RWPE1 (cell line): ENCODE data around the gene OASL.

Source experiments
- CTCF ChIA-PET: fragments of 350-600 bp; sonication (Branson Sonifier 250); formaldehyde crosslinking; extraction: SDS; loops from one replicate; lab custom pipeline; 2021; lab: Yijun Ruan, JAX
- POLR2A ChIA-PET: fragments of 400-600 bp; formaldehyde crosslinking; extraction: SDS; loops from one replicate; lab custom pipeline; 2020; ENCODE audit warnings: antibody characterized with exemption; ENCODE audit not compliant: low non-redundant PET; lab: Yijun Ruan, JAX
- DNase-seq: peaks from one replicate; pipeline ENCODE4 v3.0.0; 2012; ENCODE audit warnings: low spot score
- H3K27ac ChIP-seq: fragments of 450-650 bp; 2 replicates; pipeline ENCODE4 v1.5.1; 2017
- CTCF ChIP-seq: fragments of 450-650 bp; conservative IDR thresholded peaks from 2 replicates; pipeline ENCODE4 v1.5.1; 2017; ENCODE audit warnings: low read depth, mild to moderate bottlenecking

Gene OASL

GRCh38 chr12:120988234-120988633, 50.8 kb downstream of the OASL start:
- ChIA-PET CTCF (no interaction called here), POLR2A (no interaction called here)
- DNase-seq, result no peak
- no peak overlapping the region for H3K27ac ChIP-seq
- TF ChIP-seq CTCF, result no peak

GRCh38 chr12:120984351-120984898, 54.6 kb downstream of the OASL start:
- POLR2A ChIA-PET, result no interaction called here
- H3K27ac ChIP-seq, result no peak overlapping the region
- CTCF ChIA-PET, result interaction anchor here (0.6 kb wide), 2 partner anchors 28 to 151 kb away, joined by 3 to 7 read pairs; no protein-coding TSS in a partner anchor
- no peak for TF ChIP-seq CTCF
- DNase-seq, result no peak

GRCh38 chr12:120983759-120984158, 55.3 kb downstream of the OASL start:
- ChIA-PET CTCF (interaction anchor here (0.6 to 2.7 kb wide), 2 partner anchors 12 to 150 kb away, joined by 3 to 7 read pairs; no protein-coding TSS in a partner anchor), POLR2A (no interaction called here)
- TF ChIP-seq CTCF, result no peak
- no peak overlapping the region for H3K27ac ChIP-seq
- no peak for DNase-seq

- DNase-seq, result no peak
- no peak overlapping the region for H3K27ac ChIP-seq
- TF ChIP-seq CTCF, result no peak
- ChIA-PET CTCF (interaction anchor here (0.5 to 2.7 kb wide), 2 partner anchors 10 to 11 kb away, joined by 3 to 7 read pairs; no protein-coding TSS in a partner anchor), POLR2A (no interaction called here)
Measured at GRCh38 chr12:120982659-120983058, 56.4 kb downstream of the OASL start.

GRCh38 chr12:120981407-120981941, 57.6 kb downstream of the OASL start:
- CTCF ChIA-PET, result interaction anchor here (2.7 kb wide), 1 partner anchor 10 kb away, joined by 7 read pairs; no protein-coding TSS in a partner anchor
- no peak overlapping the region for H3K27ac ChIP-seq
- TF ChIP-seq CTCF, result no peak
- POLR2A ChIA-PET, result no interaction called here
- DNase-seq, result no peak

GRCh38 chr12:120980800-120981368, 58.2 kb downstream of the OASL start:
- no peak for DNase-seq
- H3K27ac ChIP-seq, result no peak overlapping the region
- CTCF ChIA-PET, result interaction anchor here (0.6 to 2.7 kb wide), 2 partner anchors 9 to 148 kb away, joined by 6 to 7 read pairs; no protein-coding TSS in a partner anchor
- POLR2A ChIA-PET, result no interaction called here
- TF ChIP-seq CTCF, result no peak
